ENCODE measurements around the gene CBY3. TPM values are rescaled to one million over a fixed set of nuclear protein-coding genes. Genes with fewer than 3 reads are reported as not detected.

Gene CBY3
- total and polyA plus RNA-seq, 2 donors (not counting 1 experiment from before 2014, with no cell fraction given) = 0.13 to 0.37 TPM

DNA sequence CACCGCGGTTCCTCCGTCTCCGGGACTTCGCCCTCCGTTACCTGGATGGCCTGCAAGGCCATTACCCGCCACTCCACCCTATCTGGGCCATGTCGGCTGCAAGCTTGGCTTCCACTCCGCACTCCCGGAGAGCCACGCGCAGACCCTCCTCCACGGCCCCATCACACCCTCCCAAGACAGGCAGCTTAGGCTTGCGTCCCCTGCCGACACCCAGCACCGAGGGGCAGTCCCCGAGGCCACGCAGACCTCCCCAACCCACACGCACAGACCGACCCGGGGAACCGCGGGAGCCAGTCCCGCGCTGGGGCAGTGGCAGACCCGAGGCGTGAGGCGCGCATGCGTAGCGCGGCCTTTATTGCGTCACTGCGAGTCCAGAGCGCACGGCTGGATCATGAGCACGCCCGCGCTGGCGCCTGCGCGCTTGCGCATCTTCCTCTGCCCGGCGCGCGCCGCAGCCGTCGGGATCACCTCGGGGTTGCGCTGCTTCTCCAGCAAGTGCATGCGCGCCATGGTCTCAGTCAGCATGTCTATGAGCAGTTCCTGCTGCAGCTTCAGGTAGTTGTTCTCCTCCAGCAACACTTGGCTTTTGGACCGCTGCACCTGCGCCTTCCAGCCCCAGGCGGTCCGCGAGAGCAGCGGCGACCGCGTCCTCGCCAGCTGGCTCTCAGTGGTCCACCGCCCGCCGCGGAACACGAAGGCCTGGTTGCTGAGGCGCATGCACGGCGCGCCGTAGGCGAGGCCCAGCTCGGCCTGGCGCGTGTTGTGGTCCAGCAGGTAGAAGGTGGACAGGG, 2.4 kb downstream of the CBY3 start:
- no peak for TF ChIP-seq EZH2 (IDR thresholded peaks at IDR 0.05; ENCODE audit: borderline replicate concordance, insufficient read depth, low read depth, low read length, poor library complexity, severe bottlenecking)
- TF ChIP-seq, protein P1, sequence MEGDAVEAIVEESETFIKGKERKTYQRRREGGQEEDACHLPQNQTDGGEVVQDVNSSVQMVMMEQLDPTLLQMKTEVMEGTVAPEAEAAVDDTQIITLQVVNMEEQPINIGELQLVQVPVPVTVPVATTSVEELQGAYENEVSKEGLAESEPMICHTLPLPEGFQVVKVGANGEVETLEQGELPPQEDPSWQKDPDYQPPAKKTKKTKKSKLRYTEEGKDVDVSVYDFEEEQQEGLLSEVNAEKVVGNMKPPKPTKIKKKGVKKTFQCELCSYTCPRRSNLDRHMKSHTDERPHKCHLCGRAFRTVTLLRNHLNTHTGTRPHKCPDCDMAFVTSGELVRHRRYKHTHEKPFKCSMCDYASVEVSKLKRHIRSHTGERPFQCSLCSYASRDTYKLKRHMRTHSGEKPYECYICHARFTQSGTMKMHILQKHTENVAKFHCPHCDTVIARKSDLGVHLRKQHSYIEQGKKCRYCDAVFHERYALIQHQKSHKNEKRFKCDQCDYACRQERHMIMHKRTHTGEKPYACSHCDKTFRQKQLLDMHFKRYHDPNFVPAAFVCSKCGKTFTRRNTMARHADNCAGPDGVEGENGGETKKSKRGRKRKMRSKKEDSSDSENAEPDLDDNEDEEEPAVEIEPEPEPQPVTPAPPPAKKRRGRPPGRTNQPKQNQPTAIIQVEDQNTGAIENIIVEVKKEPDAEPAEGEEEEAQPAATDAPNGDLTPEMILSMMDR (IDR thresholded peaks at IDR 0.05) = peak; percentile 26
- POLR2A ChIA-PET = interaction anchor here (0.6 to 2.0 kb wide), 4 partner anchors 52 to 168 kb away, joined by 3 to 9 read pairs (median 6); partner anchors contain the start of gene HNRNPH1
- peaks cover 14% of the 10 kb centered on the region for H3K79me2 ChIP-seq (ENCODE audit: control insufficient read depth, insufficient read depth, low read length)
- H2AFZ ChIP-seq (ENCODE audit: insufficient read depth, low read depth, low read length, poor library complexity, severe bottlenecking) = peak overlapping the region; percentile 97
- H3K4me1 ChIP-seq (ENCODE audit: control insufficient read depth in 2 of 2, insufficient read depth in 2 of 2, low read length in 2 of 2) = peaks cover 7 to 19% of the 10 kb centered on the region in 2 donors
- Mint-ChIP-seq H3K9me3 (ENCODE audit: insufficient read depth) (no peaks in the 10 kb centered on the region), H3K4me3 (peak overlapping the region; percentile 98), H3K27ac (peak overlapping the region; percentile 97), H3K27me3 (no peaks in the 10 kb centered on the region), H3K4me1 (peaks cover 25% of the 10 kb centered on the region)
- no peaks in the 10 kb centered on the region for H3K27me3 ChIP-seq (replicated peaks in 1 of 4; ENCODE audit: control extremely low read depth in 1 of 4, control insufficient read depth in 3 of 4, insufficient read depth in 4 of 4, low read length in 3 of 4)
- ATAC-seq (ENCODE audit: low read depth) (peak; percentile 91), DNase-seq (peak; percentile 97)
- CTCF ChIA-PET = interaction anchor here (0.6 to 2.0 kb wide), 6 partner anchors 10 to 55 kb away, joined by 3 to 9 read pairs (median 3); partner anchors contain the start of genes HNRNPH1 and MAML1
- WGBS (ENCODE audit: insufficient coverage) = 1% methylated on average over 78 of the region's 78 CpGs
- H4K20me1 ChIP-seq (ENCODE audit: control insufficient read depth, insufficient read depth, low read length, poor library complexity, severe bottlenecking) = no peaks in the 10 kb centered on the region
- peak overlapping the region; percentile 84 for H3K9ac ChIP-seq (ENCODE audit: low read length)
- H3K36me3 ChIP-seq (replicated peaks in 1 of 2; ENCODE audit: control extremely low read depth in 1 of 2, control insufficient read depth in 1 of 2, extremely low read depth in 1 of 2, insufficient read depth in 2 of 2, low read length in 1 of 2) = no peaks in the 10 kb centered on the region
- no peaks in the 10 kb centered on the region for H3K9me3 ChIP-seq (ENCODE audit: control extremely low read depth in 1 of 3, control insufficient read depth in 2 of 3, insufficient read depth in 1 of 3, low read length in 2 of 3)
- peak overlapping the region; percentile 48 to 90 (median 75) for H3K4me3 ChIP-seq (ENCODE audit: control extremely low read depth in 1 of 5, extremely low read depth in 1 of 5, insufficient read depth in 1 of 5, low read depth in 2 of 5, low read length in 4 of 5)
- intact Hi-C loops (cut with micrococcal nuclease) = loop anchor here (1.0 kb wide), 4 partner anchors 20 to 180 kb away; partner anchors contain the start of genes CANX, HNRNPH1, MAML1 and MRNIP
- peak overlapping the region; percentile 91 for H3K4me2 ChIP-seq (replicated peaks; ENCODE audit: low read depth, low read length, poor library complexity, severe bottlenecking)
- H3K27ac ChIP-seq (ENCODE audit: low read length in 2 of 2) = peak overlapping the region; percentile 74 to 86

DNA sequence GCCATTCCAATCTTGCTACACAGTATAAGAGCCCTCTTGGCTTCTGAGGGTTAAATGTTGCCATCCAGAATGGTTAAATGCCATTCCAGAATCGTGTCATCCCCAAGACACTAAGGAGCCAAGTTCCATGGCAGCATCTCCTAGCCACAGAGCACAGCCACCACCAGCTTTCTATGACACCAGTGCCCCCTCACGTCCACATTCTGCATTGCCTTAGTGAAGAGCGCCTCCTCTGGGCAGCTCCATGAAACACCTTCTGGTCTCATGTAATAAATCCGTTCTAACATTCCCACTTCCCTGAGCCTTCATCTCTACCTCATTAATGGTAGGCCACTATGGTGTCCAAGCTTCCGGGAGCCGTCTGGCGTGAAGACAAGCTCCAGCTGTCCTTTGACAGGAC, 12.4 kb downstream of the CBY3 start:
- CTCF ChIA-PET = interaction anchor here (1.1 to 1.7 kb wide), 4 partner anchors 10 to 501 kb away, joined by 3 to 6 read pairs (median 5); partner anchors contain the start of gene CBY3
- peak; percentile 32 for DNase-seq
- intact Hi-C loops (cut with micrococcal nuclease) = loop anchor here (5.0 kb wide), 1 partner anchor 501 kb away; no protein-coding TSS in a partner anchor

More for the DNA sequence above, 12.4 kb downstream of the CBY3 start:
- H3K79me2 ChIP-seq (ENCODE audit: control insufficient read depth, insufficient read depth, low read length) = no peaks in the 10 kb centered on the region
- POLR2A ChIA-PET = no interaction called here
- H4K20me1 ChIP-seq (ENCODE audit: control insufficient read depth, insufficient read depth, low read length, poor library complexity, severe bottlenecking) = no peaks in the 10 kb centered on the region
- H3K27ac Mint-ChIP-seq = no peak overlapping the region
- no peaks in the 10 kb centered on the region for H3K4me1 ChIP-seq (ENCODE audit: control insufficient read depth in 2 of 2, insufficient read depth in 2 of 2, low read length in 2 of 2)
- no peak overlapping the region for H3K9ac ChIP-seq (ENCODE audit: low read length)
- H3K4me1 Mint-ChIP-seq = no peaks in the 10 kb centered on the region
- WGBS (ENCODE audit: insufficient coverage) = 77% methylated on average over 7 of the region's 7 CpGs
- H3K27ac ChIP-seq (ENCODE audit: low read length in 2 of 2) = no peak overlapping the region
- no peak overlapping the region for H3K4me3 Mint-ChIP-seq
- H3K36me3 ChIP-seq (replicated peaks in 1 of 2; ENCODE audit: control extremely low read depth in 1 of 2, control insufficient read depth in 1 of 2, extremely low read depth in 1 of 2, insufficient read depth in 2 of 2, low read length in 1 of 2) = no peaks in the 10 kb centered on the region
- TF ChIP-seq, protein P1 (IDR thresholded peaks at IDR 0.05) = peak; percentile 58
- TF ChIP-seq EZH2 (IDR thresholded peaks at IDR 0.05; ENCODE audit: borderline replicate concordance, insufficient read depth, low read depth, low read length, poor library complexity, severe bottlenecking) = no peak
- no peaks in the 10 kb centered on the region for H3K27me3 Mint-ChIP-seq
- H3K9me3 ChIP-seq (ENCODE audit: control extremely low read depth in 1 of 3, control insufficient read depth in 2 of 3, insufficient read depth in 1 of 3, low read length in 2 of 3) = no peaks in the 10 kb centered on the region
- no peak overlapping the region for H3K4me2 ChIP-seq (replicated peaks; ENCODE audit: low read depth, low read length, poor library complexity, severe bottlenecking)
- no peak overlapping the region for H2AFZ ChIP-seq (ENCODE audit: insufficient read depth, low read depth, low read length, poor library complexity, severe bottlenecking)
- ATAC-seq (ENCODE audit: low read depth) = no peak
- no peaks in the 10 kb centered on the region for H3K27me3 ChIP-seq (replicated peaks in 1 of 4; ENCODE audit: control extremely low read depth in 1 of 4, control insufficient read depth in 3 of 4, insufficient read depth in 4 of 4, low read length in 3 of 4)
- no peak overlapping the region for H3K4me3 ChIP-seq (ENCODE audit: control extremely low read depth in 1 of 5, extremely low read depth in 1 of 5, insufficient read depth in 1 of 5, low read depth in 2 of 5, low read length in 4 of 5)
- no peaks in the 10 kb centered on the region for H3K9me3 Mint-ChIP-seq (ENCODE audit: insufficient read depth)
